ENCODE measurements around the gene SLX9.

Gene SLX9, protein sequence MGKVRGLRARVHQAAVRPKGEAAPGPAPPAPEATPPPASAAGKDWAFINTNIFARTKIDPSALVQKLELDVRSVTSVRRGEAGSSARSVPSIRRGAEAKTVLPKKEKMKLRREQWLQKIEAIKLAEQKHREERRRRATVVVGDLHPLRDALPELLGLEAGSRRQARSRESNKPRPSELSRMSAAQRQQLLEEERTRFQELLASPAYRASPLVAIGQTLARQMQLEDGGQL

DNA sequence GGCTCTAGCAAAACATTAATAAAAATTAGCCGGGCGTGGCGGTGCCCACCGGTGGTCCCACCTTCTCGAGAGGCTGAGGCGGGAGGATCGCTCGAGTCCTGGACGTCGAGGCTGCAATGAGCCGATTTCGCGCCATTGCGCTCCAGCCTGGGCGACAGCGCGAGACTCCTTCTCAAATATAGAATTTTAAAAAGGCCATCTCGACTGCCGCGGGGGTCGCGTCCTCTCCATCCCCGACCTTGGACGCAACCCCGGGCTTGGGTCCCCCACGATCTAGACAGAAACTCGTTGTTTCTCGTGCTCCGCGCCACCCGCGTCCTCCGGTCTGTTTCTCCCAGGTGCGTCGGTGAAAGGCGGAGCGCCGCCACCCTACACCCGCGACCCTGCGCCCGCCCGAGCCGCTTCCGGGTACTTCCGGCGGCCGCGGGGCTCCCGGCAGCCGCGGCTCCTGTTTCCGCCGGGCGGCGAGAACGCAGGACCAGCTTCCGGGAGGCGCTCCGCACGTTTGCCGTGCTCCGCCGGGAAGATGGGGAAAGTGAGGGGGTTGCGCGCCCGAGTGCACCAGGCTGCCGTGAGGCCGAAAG, at the start of gene SLX9:
TSS of gene SLX9 (plus strand) at position 498 of the 584 bp plus-strand sequence. CDS start at position 527, 29 bp downstream.
- no peak for FAIRE-seq

DNA sequence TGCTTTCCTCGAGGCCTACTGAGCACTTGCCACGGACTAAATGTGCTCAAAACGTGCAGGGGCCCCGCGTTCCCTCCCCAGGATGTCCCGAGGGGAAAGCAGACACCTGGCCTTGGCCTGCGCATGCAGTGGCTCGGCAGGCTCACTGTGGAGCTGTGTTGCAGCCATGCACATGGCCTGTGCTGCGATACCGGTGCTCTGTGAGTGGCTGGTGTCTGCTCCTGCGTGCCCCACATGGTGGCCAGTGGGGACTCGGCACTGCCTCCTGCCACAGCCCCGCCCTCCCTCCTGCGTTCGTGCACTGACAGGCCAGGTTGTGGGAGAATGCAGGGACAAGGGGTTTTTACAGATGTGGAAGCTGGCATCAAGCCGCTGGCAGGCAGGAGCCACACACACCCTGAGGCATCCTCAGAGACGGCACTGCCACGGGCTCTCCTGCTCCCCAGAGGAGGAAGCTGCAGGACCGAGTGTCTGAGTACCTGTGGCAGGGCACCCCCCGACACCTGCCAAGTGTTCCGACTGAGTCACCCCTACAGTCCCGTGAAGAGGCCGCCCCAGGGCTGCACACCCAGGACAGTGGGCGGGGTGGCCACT, 49.4 kb upstream of the SLX9 start:
- FAIRE-seq = no peak

DNA sequence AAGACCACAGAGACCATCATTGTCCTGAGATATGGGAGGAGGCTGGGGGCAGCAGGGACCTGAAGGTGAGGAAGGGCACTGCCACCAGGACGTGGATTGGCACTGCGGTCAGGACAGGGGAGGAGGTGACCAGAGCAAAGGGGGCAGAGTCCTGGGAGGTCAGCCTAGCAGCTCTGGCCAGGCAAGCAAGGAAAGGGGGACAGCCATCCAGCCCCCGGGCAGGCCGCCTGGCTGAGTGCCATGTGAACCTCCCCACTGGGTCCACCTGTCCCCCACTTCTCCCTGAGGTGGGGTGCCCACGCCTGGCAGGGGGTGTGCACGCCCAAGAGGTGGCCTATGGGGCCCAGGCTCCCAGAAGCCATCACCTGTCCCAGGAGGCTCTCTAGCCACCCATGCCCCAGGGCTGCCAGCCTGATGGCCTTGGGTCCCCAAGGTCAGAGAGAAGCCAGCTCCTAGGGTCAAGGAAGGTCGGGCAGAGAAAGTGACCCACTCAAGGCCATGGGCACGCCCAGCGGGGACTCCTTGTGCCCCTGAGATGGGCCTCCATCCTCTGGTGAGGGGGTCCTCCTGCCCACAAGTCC, 48.8 kb upstream of the SLX9 start:
- no peak for FAIRE-seq

DNA sequence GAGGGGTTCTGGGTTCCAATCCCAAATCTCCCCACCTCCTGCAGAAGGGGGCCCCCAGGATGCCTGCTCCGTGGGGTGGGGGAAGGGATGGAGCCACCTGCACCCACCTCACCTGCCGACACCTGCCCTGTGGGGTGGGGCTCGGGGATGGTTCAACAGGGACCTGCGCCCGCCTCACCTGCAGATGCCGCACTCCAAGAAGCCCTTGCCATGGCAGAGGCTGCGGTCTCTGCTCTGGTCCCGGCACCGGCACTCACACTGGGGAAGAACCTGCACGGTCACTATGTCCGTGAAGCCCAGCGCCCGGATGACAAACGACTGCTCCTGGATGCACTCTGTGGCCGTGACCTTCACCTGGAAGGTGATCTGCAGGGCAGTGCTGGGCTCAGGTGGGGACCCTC, 48.2 kb upstream of the SLX9 start:
- no peak for FAIRE-seq

DNA sequence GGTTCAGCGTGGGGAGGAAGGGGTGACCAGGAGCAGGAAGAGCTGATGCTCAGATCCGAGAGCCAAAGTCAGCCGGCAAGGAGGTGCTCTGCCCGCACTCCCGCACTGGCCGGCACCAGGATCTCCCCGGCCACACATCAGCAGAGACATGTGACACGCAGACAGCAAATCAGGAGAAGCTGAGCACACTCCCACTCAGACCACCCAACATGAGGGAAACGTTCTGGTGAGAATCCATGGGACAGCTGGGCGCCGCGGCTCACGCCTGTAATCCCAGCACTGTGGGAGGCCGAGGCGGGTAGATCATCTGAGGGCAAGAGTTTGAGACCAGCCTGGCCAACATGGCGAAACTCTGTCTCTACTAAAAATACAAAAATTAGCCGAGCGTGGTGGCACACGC, 47.7 kb upstream of the SLX9 start:
- no peak for FAIRE-seq

DNA sequence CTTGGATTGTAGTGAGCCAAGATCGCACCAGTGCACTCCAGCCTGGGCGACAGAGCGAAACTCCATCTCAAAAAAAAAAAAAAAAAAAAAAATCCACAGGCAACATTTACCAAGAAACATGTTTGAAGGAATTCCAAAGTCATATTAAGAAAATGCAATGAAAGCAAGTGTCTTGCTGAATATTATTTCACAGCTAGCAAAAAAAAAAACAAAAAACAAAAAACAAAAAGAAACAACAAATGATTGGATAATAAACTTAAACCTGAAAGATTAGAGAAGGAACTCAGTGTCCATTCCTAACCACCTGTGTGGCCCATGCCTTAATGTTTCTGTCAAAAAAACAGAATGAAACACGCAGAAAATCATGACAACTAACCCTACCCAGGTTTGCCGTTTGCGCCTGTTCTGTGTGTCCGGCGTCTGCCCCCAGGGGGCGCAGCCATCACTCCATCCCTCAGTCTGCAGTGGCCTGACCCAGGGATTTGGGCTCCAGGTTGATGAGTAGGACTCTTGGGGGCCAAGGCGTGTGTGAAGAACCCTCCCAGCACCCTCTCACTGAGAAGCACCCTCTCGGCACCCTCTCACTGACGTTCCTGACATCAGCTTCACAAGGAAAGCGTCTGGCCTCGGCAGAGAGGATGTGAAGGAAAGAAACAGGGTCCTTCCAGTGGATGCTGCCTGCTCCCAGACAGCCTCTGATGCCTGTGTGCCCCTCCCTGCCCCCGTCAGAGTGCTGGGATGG, 47.1 kb upstream of the SLX9 start:
- no peak for FAIRE-seq

DNA sequence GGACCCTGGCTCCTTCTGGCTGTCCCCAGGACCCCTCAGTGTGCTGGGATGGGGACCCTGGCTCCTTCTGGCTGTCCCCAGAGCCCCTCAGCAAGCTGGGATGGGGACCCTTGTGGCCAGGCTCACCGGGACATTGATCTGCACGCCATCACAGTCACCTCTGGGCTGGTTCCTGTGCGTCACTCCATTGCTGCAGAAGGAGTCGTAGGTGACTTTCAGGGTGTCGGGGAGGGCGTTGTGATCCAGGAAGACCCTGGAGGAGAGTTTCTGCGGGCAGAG, 46.6 kb upstream of the SLX9 start:
- FAIRE-seq = no peak

DNA sequence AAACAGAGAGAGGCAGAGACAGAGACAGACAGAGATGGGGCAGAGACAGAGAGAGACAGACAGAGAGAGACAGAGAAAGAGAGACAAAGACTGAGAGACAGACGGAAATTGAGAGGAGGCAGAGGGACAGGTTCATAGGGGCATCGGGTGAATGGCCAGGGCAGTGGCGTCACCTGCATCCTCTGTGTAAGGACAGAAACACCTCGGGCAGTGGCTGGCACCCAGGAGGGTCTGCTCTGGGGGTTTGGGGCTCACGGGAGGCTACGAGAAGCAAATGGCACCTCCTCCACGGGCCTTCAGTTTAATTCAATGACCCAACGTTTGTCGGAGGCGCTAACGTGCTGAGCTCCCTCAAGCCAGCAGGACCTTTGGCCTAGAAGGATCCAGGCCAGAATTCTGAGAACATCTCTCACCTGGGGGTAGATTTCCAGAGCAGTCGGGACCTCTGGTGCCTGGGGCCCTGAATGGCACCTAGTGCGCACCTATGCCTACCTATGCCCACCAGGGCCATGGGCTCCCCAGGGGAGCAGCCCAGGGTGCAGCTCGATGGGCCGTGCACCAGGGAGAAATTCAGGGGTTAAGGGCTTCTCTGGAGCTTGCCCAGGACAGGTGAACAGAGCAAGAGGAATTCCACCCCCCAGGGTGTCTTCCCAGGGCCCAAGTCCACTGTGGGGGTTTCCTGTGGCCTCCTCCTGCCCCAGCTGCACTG, 45.7 kb upstream of the SLX9 start:
- no peak for FAIRE-seq

DNA sequence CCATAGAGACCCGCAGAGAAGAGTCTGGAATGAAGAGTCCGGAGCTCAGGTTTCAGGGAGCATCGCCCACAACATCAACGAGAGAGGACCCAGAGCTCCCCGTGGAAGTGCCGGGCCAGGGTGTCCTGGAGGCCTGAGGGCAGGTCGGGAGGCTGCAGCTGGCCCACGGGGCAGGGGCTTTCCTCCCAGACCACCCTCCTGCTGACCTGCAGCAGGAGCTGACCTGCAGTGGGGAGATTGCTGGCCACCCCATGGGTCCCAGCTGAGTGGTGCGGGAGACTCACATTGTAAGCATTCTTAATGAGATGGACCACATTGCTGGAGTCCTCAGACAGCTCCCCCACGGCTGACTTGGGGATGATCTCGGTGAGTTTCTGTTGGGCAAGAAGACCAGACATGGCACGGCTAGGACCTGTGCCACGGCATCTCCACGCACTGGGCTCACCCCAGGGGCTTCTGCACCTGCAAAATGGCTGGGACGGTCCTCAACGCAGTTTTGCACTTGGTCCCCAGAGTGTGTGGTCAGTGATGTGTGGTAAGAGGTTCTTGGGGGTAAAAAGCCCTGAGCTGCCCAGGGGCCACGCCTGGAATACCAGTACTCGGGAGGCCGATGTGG, 45.0 kb upstream of the SLX9 start:
- no peak for FAIRE-seq

DNA sequence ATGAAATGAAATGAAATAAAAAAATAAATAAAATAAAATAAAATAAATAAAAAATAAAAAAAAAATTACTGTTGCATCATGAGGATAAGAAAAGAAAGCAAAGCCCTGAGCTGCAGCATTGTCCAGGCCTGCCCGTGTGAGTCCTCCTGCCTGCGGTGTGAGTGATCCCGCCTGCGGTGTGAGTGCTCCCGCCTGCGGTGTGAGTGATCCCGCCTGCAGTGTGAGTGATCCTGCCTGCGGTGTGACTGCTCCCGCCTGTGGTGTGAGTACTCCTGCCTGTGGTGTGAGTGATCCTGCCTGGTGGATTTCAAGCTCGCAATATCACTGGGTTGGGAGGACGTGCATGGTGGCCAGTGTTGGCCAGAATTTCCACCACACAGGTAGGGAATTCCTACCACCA, 44.0 kb upstream of the SLX9 start:
- FAIRE-seq = no peak

DNA sequence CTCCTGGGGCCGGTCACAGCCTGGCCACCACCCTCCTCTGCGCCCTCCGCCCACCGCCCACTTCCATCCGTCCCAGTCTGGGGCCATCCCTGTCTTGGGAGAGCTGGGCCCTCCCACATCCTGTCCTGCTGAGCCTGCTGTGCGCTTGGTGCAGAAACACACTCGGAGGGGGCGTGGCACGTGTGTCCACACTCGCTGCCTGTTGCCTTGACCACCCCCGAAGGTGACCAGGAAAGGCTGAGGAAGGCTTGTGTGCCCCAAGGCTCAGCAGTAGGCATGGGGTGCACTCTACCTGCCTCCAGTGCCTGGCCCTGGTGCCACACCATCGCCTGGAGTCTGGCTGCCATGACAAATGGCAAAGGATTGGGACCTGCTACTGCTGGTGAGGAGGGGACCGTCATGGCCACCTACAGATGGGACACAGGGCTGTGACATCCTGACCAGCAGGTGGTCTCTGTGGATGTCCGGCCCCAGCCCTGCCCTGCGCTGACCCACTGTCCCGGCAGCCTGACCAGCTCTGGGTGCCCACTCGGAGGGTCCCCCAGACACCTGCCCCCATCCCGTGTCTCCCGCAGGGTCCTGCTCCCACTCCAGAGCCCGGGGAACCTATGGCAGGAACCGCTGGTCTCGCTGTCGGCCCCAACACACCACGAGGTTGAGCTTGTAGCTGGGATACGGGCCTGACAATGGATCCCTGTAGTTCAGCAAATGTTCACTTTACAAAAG, 43.1 kb upstream of the SLX9 start:
- no peak for FAIRE-seq

DNA sequence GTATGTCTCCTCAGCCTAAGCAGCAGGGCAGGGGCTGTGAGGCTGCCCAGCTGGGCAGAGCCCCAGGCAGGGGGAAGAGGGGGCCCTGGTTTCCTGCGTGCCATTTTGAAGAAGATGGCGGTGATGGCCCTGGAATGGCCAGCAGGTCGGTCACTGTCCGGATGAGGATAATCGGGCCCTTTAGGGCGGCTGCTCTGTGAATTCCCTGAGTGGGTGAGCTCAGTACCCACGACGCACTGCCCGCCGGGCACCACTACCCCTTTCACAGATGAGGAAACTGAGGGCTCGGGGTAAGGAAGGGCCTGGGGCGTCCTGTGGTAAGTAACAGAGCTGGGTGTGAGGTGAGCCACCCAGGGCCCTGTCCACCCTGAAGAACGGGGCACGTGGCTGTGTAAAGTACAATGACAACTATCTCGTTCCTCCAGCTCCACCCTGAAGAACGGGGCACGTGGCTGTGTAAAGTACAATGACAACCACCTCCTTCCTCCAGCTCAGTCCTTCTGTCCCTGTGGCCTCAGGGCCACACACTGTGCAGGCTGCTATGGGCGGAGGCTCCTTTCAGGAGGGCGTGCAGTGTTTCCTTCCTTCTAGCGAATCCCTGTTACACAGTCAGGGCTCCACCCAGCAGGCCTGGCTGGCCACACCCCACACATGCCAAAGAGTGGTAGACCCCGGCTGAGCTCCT, 42.4 kb upstream of the SLX9 start:
- no peak for FAIRE-seq

DNA sequence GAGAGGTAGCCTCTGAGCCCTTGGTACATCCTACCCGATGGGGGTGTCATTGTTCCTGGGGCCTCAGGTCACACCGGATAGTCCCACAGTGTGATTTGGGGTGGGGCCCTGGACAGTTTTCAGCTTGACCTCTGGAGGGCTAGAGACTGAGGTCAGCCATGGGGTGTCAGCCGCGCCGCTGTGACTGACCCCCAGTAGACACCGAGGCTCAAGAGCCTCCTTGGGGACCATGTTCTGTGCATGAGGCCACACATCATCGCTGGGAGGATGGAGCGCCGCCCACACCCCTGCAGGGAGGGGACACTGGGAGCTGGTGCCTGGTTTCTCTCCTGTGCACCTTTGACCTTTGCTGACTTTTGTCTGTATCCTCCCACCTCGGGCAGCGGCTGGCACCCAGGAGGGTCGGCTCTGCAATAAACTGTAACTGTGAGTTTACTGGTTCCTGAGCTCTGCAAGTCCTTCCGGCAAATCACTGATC, 41.8 kb upstream of the SLX9 start:
- no peak for FAIRE-seq

DNA sequence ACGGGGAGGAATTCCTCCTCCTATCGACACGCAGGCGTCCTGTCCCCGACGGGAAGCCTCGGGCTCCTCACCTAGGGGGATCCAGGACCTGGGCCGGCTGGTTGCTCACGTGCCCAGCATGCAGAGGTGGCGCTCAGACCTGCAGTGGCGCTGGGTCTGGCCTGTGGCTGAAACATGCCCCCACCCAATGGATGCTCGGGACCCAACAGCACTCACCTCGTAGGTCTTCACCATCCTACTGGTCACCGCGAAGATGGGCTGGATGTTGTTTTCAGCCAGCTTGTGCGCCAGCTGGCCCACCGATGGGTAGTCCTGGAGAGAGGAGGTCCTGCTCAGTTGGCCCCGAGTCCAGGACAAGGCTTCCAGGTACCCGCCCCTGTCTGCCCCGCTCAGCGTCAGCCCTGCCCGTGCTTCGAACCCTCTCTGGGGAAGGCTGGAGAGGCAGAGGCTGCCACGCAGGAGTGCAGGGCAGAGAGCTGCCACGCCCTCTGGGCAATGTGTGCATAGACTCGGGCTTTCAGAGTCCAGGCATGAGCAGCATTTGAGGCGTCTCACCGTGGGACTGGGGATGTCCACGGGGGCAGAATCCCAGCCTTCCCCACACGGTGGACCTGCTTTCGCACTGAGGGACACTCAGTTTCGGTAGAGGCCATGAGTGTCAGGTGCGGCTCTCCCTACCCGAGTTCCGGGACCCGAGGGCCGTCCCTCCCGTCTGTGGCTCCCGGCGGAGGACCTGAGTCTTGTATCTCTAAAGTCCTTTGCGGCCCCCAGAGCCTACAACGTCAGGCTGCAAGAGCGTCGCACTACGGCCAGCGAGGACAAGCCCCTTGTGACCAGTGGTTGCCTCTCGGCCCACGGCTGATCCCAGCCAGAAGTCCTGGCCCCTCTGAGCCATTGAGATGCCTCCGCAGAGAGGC, 40.7 kb upstream of the SLX9 start:
- no peak for FAIRE-seq

DNA sequence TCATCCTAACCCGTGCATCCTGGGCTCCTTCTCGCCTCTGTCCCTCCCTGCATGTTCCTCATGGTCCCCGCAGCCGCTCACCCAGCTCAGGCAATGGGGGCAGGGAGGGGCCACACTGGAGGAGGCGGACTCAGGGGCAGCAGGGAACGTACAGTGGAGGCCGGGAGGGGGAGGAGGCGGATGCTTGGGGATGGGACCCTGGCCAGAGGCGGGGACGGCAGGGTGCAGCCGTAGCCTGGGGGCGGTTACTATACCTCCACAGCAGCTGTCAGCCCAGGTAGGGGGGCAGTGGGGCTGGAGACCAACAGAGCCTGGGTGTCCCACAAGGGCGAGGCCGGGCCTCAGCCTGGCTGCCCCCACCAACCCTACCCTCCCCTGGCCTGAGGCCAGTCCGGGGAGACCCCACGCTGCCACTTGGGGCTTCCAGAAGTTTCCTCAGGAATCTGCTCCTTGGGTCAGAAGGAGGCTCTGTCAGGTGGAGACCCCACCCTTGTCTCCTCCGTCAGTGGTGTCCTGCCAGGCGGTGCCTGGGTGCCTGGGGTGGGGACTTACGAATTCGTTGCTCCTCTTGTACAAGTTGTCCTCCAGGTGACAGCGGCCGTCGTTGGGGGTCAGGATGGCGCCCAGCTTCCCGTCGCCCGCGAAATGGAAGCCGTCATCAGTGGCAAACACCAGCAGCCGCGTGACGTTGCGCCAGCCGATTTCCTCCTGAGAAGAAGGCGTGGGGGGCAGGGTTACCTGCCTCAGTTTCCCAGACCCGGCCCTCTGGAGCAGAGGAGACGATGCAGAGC, 39.9 kb upstream of the SLX9 start:
- no peak for FAIRE-seq

DNA sequence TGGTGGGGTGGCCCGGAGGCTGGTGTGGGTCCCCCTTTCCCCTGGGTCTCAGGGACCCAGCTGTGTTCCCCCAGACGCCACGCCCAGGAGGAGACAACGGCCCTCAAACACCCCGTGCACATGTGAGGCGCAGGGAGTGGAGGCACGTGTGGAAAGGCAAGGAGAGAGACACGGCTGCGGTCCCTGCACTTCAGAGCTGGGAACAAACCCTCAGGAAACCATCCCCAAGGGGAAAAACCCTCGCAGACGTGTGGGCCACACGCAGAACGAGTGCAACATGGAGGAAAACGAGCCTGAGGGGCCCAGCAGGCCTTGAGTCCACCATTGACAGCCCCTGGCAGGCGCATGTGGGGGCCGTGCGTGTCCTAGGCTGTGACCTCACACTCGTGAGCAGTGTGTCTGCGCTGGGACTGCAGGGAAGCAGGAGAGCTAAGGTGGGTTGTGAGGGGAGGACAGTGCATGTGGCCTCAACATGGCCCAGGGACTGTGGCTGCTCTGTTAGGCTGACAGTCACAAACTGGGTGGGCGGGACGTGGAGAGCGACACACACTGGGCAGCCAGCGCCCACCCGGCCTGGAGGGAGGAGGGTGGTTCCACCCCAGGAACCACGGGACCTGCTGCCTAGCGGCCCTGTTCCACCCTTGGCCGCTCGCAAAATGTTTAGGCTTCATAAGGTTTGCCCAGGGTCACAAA, 39.1 kb upstream of the SLX9 start:
- no peak for FAIRE-seq

DNA sequence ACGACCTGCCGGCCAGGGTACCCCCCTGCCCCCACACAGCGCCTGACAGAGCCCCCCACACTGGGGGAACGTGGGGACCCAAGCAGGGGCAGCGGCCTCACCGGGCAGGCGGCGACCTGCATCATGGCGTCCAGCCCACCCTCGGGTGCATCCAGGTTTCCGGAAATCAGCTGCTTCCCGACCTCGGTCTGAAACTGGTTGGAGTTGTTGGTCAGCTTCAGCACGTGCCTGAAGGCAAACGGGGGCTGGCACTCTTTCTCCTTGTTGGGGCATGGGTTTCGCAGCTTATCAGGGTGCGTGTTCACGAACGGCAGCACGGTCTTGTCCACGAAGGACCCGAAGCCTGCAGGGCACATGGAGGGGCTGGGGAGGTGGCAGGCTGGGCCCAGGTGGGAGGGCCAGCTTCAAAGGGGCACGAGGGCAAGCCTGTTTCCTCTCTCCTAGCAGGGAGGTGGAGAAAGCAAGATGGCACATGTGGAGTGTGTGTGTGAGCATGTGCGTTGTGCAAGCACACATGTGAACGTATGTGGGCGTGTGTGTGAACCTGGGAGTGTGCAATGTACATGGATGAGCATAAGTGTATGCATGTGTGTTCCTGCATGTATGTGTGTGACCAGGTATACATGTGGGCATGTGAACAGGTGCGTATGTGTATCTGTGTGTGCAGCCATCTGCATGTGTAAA, 38.3 kb upstream of the SLX9 start:
- FAIRE-seq = no peak
